Omental fat pad (tissue), 4 donors: ENCODE results near the gene MCC. TPM values are rescaled to one million over a fixed set of nuclear protein-coding genes. Genes with fewer than 3 reads are reported as not detected.

Experiments used
- ATAC-seq: fragments of 150-250 bp; one replicate; pipeline ENCODE4 v1.9.1; 2016; ENCODE audit warnings: mild to moderate bottlenecking, moderate library complexity; ENCODE audit not compliant: low FRiP score
- DNase-seq: peaks from one replicate; pipeline ENCODE4 v3.0.0-alpha.2; 2019; ENCODE audit warnings: low spot score
- total RNA-seq, 4 donors: library from RNA; depleted of rRNA; stranded (reverse); fragments of >200 nt; gene quantifications; one replicate each; pipeline ENCODE4 v1.1.0, GENCODE V29; 2016
- TF ChIP-seq, protein P1 (sequence below), 3 donors: fragments of 450-650 bp; IDR thresholded peaks; one replicate each; pipeline ENCODE4 v1.5.1; 2016 to 2017; ENCODE audit warnings: antibody characterized with exemption in 3 of 3, mild to moderate bottlenecking in 3 of 3, moderate library complexity in 2 of 3

MCC gene
- total RNA-seq, 4 donors from 2014 or later = 32.8 to 56.3 (median 44.4) TPM

DNA sequence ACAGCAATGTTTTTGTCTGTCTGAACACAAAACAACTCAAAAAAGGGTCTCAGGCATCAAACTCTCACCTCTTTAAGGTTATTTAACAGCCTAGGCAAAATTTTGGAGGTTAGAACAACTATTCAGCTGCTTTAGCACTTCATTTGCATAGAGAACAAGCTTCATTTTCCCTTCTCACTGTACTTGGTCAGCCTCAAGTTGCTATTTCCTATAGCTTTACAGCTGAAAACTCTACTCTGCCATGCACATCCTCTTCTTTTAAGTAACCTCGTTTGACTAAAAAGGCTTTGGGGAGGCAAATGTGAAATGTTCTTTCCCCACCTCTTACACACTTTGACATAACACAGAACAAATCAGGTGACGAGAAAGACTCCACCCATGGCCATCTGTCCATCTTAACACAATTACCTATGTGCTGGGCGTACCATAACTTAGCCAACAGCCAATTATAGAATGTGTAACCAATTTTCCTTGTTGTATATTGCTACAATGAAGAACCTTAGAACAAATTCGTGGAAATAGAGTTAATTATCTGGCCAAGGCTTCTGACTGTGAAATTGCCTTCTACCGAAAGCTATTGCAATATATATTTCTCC lies 315.9 kb downstream of the MCC start:
- no peak for DNase-seq
- ATAC-seq = no peak
- TF ChIP-seq, protein P1, sequence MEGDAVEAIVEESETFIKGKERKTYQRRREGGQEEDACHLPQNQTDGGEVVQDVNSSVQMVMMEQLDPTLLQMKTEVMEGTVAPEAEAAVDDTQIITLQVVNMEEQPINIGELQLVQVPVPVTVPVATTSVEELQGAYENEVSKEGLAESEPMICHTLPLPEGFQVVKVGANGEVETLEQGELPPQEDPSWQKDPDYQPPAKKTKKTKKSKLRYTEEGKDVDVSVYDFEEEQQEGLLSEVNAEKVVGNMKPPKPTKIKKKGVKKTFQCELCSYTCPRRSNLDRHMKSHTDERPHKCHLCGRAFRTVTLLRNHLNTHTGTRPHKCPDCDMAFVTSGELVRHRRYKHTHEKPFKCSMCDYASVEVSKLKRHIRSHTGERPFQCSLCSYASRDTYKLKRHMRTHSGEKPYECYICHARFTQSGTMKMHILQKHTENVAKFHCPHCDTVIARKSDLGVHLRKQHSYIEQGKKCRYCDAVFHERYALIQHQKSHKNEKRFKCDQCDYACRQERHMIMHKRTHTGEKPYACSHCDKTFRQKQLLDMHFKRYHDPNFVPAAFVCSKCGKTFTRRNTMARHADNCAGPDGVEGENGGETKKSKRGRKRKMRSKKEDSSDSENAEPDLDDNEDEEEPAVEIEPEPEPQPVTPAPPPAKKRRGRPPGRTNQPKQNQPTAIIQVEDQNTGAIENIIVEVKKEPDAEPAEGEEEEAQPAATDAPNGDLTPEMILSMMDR (IDR thresholded peaks at IDR 0.05) = no peak

DNA sequence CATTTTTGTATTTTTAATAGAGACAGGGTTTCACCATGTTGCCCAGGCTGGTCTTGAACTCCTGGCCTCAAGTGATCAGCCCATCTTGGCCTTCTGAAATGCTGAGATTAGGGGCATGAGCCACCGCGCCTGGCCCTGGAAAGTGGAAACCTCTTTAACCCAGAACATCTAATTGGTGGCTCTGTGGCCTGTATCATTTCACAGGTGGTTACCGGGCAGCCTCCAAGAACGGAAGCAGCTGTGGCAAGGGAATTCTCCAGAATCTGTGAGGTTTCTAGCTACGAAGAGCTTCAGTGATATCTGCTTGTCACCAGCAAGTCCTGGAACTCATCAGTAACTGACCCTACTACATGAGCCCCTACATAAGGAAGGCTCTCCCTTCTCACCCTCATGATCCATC lies 316.7 kb downstream of the MCC start:
- no peak for ATAC-seq
- TF ChIP-seq, protein P1 (IDR thresholded peaks at IDR 0.05) = no peak
- DNase-seq = no peak

DNA sequence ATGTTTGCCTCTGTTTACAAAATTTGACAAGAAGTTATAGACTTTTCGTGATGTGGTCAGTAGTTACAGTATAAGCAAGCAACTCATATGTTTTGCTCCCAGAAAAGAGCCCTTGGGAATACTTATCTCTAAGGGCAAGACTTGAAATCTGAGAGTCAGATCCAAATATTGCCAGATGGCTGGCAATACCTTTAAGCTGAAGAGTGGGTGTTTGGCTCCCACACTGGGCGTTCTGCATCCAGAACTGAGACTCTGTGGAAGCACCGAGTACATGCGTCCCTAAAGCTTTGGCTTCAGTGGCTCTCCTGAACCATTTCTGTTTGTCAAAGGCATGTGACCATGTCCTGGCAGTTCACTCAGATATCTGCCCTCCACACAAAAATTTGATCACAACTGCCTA lies 317.5 kb downstream of the MCC start:
- TF ChIP-seq, protein P1 (IDR thresholded peaks at IDR 0.05) = no peak
- no peak for ATAC-seq
- no peak for DNase-seq

DNA sequence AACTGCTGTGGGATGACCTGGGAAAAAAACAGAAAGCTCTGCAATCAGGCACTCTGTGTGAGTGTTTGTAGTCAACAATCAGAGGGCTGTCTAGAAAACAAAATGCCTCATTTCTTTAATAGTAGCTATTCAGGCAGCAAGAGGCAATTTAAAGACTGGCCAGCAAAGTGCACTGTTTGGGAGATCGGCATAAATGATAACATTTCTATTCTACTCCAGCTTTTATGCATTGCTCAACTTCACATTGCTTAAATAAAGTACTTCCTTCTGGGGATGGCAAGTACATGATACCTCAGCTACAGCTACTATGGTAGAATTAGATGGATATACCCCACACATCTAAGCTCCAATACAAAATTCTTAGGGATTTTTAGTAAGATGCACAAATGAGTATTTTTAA lies 318.5 kb downstream of the MCC start:
- TF ChIP-seq, protein P1 (IDR thresholded peaks at IDR 0.05) = no peak
- DNase-seq (no peak), ATAC-seq (no peak)

DNA sequence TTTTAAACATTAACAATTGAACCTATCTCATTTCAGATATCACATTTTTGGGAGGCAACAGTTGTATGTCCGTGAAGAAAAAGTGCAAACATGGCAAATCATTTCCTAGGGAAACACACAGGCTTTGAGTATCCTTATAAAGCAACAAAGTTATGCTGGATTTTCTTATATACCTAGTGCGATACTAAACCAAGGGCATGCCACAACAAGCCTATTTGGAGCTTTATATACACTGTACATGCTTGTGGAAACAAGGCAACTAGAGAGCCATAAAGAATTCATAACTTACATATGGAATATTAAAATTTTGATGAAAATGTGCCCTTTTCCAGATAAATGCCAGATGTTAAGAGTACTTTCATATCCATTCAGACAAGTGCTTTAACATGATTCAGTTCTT lies 320.3 kb downstream of the MCC start:
- ATAC-seq (no peak), DNase-seq (no peak)
- TF ChIP-seq, protein P1 (IDR thresholded peaks at IDR 0.05) = no peak

DNA sequence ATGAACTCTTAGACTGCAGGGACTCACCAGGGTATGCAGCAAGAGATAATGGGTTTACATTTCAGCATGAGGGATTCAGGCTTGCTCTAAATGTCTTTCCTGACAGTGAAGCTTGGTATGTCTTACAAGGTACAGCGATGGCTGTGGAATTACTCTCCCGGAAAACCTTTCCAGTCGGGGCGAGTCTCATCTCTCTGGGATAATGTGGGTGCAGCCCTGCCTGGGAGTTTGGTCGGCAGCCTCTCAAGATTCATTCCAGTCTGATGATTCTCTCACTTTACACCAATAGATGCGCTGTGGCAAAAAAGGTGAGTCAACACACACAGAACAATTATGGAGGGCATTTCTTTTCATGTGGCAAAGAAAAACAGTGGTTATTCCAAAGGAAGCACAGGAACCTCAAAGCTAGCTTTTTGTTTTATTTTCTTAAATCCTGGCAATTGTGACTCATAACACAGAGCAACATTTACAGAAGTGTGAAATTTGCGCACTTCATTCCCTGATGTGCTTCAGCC lies 321.3 kb downstream of the MCC start:
- DNase-seq = no peak
- peak; percentile 78 for ATAC-seq
- TF ChIP-seq, protein P1 (IDR thresholded peaks at IDR 0.05) = no peak

DNA sequence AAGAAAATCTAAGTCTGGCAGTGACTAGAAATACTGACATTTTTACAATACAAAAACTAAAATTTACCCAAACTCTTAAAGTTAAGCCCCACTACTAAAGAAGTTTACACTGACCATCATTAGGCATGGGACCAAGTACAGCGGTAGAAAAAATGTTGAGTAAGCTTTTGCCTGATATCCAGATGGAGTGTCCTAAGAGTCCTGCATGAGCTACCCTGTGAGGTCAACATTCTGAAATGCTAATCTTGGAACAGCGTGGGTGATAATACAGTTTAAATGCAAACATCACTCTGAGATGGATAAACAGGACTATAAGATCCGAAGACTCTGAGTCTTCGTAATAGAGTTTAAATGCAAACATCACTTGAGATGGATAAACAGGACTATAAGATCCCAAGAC lies 322.0 kb downstream of the MCC start:
- TF ChIP-seq, protein P1 (IDR thresholded peaks at IDR 0.05) = no peak
- no peak for ATAC-seq
- DNase-seq = no peak
